ENCODE results near the gene SET.

Gene SET

GRCh38 chr9:128728298-128728697 lies 39.3 kb downstream of the SET start:
- no peak for DNase-seq (ENCODE audit: extremely low read depth in 1 of 2, low read depth in 1 of 2)

GRCh38 chr9:128729302-128729701 lies 40.3 kb downstream of the SET start:
- DNase-seq (ENCODE audit: extremely low read depth in 1 of 2, low read depth in 1 of 2): no peak

GRCh38 chr9:128729766-128730517 lies 40.9 kb downstream of the SET start:
- no peak for DNase-seq (ENCODE audit: extremely low read depth in 1 of 2, low read depth in 1 of 2)

- DNase-seq (ENCODE audit: extremely low read depth in 1 of 2, low read depth in 1 of 2): no peak
Observed at GRCh38 chr9:128731093-128731492, 42.1 kb downstream of the SET start.

GRCh38 chr9:128731691-128732090 lies 42.7 kb downstream of the SET start:
- no peak for DNase-seq (ENCODE audit: extremely low read depth in 1 of 2, low read depth in 1 of 2)

- no peak for DNase-seq (ENCODE audit: extremely low read depth in 1 of 2, low read depth in 1 of 2)
Observed at GRCh38 chr9:128732576-128732975, 43.6 kb downstream of the SET start.

- no peak for DNase-seq (ENCODE audit: extremely low read depth in 1 of 2, low read depth in 1 of 2)
Observed at GRCh38 chr9:128733256-128733655, 44.2 kb downstream of the SET start.

GRCh38 chr9:128735373-128735772 lies 46.4 kb downstream of the SET start:
- no peak for DNase-seq (ENCODE audit: extremely low read depth in 1 of 2, low read depth in 1 of 2)

GRCh38 chr9:128742401-128742800 lies 53.4 kb downstream of the SET start:
- no peak for DNase-seq (ENCODE audit: extremely low read depth in 1 of 2, low read depth in 1 of 2)

GRCh38 chr9:128743421-128743820 lies 54.4 kb downstream of the SET start:
- no peak for DNase-seq (ENCODE audit: extremely low read depth in 1 of 2, low read depth in 1 of 2)
